SK-N-SH (cell line): ENCODE data around the gene EPHB2. TPM values are rescaled to one million over a fixed set of nuclear protein-coding genes. Genes with fewer than 3 reads are reported as not detected.

Experiments
- CTCF ChIA-PET: fragments of 300-600, 350-600 bp; formaldehyde crosslinking; extraction: SDS; loops from one replicate; lab custom pipeline; 2021; lab: Yijun Ruan, JAX
- POLR2A ChIA-PET: fragments of 350-600 bp; sonication (Branson Sonifier 250); formaldehyde crosslinking; extraction: SDS; loops from one replicate; lab custom pipeline; 2020; ENCODE audit warnings: antibody characterized with exemption, inconsistent platforms; lab: Yijun Ruan, JAX
- DNase-seq: peaks from one replicate; pipeline ENCODE4 v3.0.0; 2012
- H2AFZ ChIP-seq: fragments of 200-600 bp; sonication (generic); 2 replicates; pipeline ENCODE4 v1.8.1; 2016; ENCODE audit warnings: antibody characterized with exemption, mild to moderate bottlenecking, low read depth
- H3F3A ChIP-seq: fragments of 200-600 bp; sonication (generic); replicated peaks from 2 replicates; pipeline ENCODE3; 2016; ENCODE audit warnings: antibody characterized with exemption, mild to moderate bottlenecking; ENCODE audit not compliant: insufficient read depth
- H3K27ac ChIP-seq, 2 experiments: fragments of 200-500 bp in 1 of 2; fragments of 200-600 bp in 1 of 2; sonication (Bioruptor generic) in 1 of 2; sonication (generic), shearing (Covaris generic) in 1 of 2; 2 replicates each; pipeline versions ENCODE4 v1.5.1 to v1.6.1; 2014 to 2016; ENCODE audit warnings: low read depth in 2 of 2, inconsistent platforms in 1 of 2, low read length in 1 of 2, mild to moderate bottlenecking in 1 of 2, mixed read lengths in 1 of 2
- H3K27me3 ChIP-seq: fragments of 200-600 bp; sonication (generic), shearing (Covaris generic); 2 replicates; pipeline ENCODE4 v1.6.1; 2016; ENCODE audit warnings: mixed run types; ENCODE audit not compliant: insufficient read depth
- H3K36me3 ChIP-seq, 2 experiments: fragments of 200-500 bp in 1 of 2; fragments of 200-600 bp in 1 of 2; sonication (Bioruptor generic) in 1 of 2; sonication (generic) in 1 of 2; replicated peaks in 1 of 2; 2 replicates each; pipeline versions ENCODE3 to v1.5.1; 2014 to 2016; ENCODE audit warnings: low read length in 1 of 2, mild to moderate bottlenecking in 1 of 2; ENCODE audit not compliant: insufficient read depth in 2 of 2, control insufficient read depth in 1 of 2
- H3K4me1 ChIP-seq, 2 experiments: fragments of 200-500 bp in 1 of 2; fragments of 200-600 bp in 1 of 2; sonication (Bioruptor generic) in 1 of 2; sonication (generic), shearing (Covaris generic) in 1 of 2; 2 replicates each; pipeline versions ENCODE4 v1.5.1 to v1.6.1; 2014 to 2016; ENCODE audit warnings: low read depth in 1 of 2, low read length in 1 of 2, mixed run types in 1 of 2; ENCODE audit not compliant: insufficient read depth in 2 of 2, control insufficient read depth in 1 of 2
- H3K4me2 ChIP-seq: fragments of 200-600 bp; sonication (generic), shearing (Covaris generic); 2 replicates; pipeline ENCODE4 v1.6.1; 2017; ENCODE audit warnings: mixed run types
- H3K4me3 ChIP-seq, 2 experiments: fragments of 200-500 bp in 1 of 2; fragments of 200-600 bp in 1 of 2; sonication (Bioruptor generic) in 1 of 2; sonication (generic), shearing (Covaris generic) in 1 of 2; 2 replicates each; pipeline versions ENCODE4 v1.5.1 to v1.8.1; 2014 to 2016; ENCODE audit warnings: low read depth in 2 of 2, inconsistent platforms in 1 of 2, low read length in 1 of 2, mild to moderate bottlenecking in 1 of 2, mixed read lengths in 1 of 2, moderate library complexity in 1 of 2
- H3K79me2 ChIP-seq: fragments of 200-600 bp; sonication (generic); 2 replicates; pipeline ENCODE4 v1.8.1; 2017; ENCODE audit warnings: mild to moderate bottlenecking; ENCODE audit not compliant: insufficient read depth
- H3K9ac ChIP-seq: fragments of 200-600 bp; sonication (generic); 2 replicates; pipeline ENCODE4 v1.6.1; 2017; ENCODE audit warnings: mixed run types
- H3K9me2 ChIP-seq: fragments of 200-600 bp; sonication (generic); 2 replicates; pipeline ENCODE4 v1.6.1; 2017; ENCODE audit warnings: mixed run types
- H3K9me3 ChIP-seq: fragments of 200-600 bp; sonication (generic); 2 replicates; pipeline ENCODE4 v1.6.1; 2017; ENCODE audit warnings: mixed run types, mild to moderate bottlenecking, moderate library complexity
- H4K20me1 ChIP-seq: fragments of 200-600 bp; sonication (generic); 2 replicates; pipeline ENCODE4 v1.6.1; 2017; ENCODE audit warnings: mild to moderate bottlenecking, mixed run types; ENCODE audit not compliant: insufficient read depth
- CHD2 ChIP-seq: fragments of 150-350 bp; IDR thresholded peaks from 2 replicates; pipeline ENCODE4 v1.6.1; 2018; ENCODE audit warnings: low read length; ENCODE audit not compliant: partially characterized antibody
- CTCF ChIP-seq: fragments of 200-600 bp; sonication (generic); IDR thresholded peaks from 2 replicates; pipeline ENCODE4 v1.6.1; 2017; ENCODE audit warnings: antibody characterized with exemption, mild to moderate bottlenecking, moderate library complexity
- GABPA ChIP-seq: IDR thresholded peaks from 2 replicates; pipeline ENCODE4 v1.4.0; 2012; ENCODE audit warnings: low read depth, mild to moderate bottlenecking
- GATA2 ChIP-seq: sonication (generic); formaldehyde crosslinking; IDR thresholded peaks from 2 replicates; pipeline ENCODE4 v1.5.0; 2020; ENCODE audit warnings: mild to moderate bottlenecking, missing genetic modification reagents
- IRF3 ChIP-seq: fragments of 150-350 bp; IDR thresholded peaks from 2 replicates; pipeline ENCODE4 v1.6.1; 2016; ENCODE audit warnings: mild to moderate bottlenecking, low read depth, low read length
- MEF2A ChIP-seq: IDR thresholded peaks from 2 replicates; pipeline ENCODE4 v1.4.0; 2012; ENCODE audit warnings: low read depth, borderline replicate concordance
- MXI1 ChIP-seq: IDR thresholded peaks from 2 replicates; pipeline ENCODE4 v1.6.1; 2012; ENCODE audit warnings: mild to moderate bottlenecking, low read depth, low read length, improper control_type of control experiment
- NRF1 ChIP-seq: IDR thresholded peaks from 2 replicates; pipeline ENCODE4 v1.6.1; 2012; ENCODE audit warnings: low read depth, mild to moderate bottlenecking, low read length
- PBX3 ChIP-seq: IDR thresholded peaks from 2 replicates; pipeline ENCODE4; 2012
- POLR2AphosphoS5 ChIP-seq: IDR thresholded peaks from 2 replicates; pipeline ENCODE4 v1.6.1; 2012; ENCODE audit warnings: low read depth, low read length
- RCOR1 ChIP-seq: fragments of 150-350 bp; IDR thresholded peaks from 2 replicates; pipeline ENCODE4 v1.6.1; 2017; ENCODE audit warnings: antibody characterized with exemption, low read length
- REST ChIP-seq: IDR thresholded peaks from 2 replicates; pipeline ENCODE4 v1.6.1; 2012; ENCODE audit warnings: mild to moderate bottlenecking, low read depth, low read length, moderate library complexity
- RXRA ChIP-seq: IDR thresholded peaks from 2 replicates; pipeline ENCODE4 v1.4.0; 2012; ENCODE audit warnings: low read depth, mild to moderate bottlenecking, borderline replicate concordance
- TAF1 ChIP-seq: IDR thresholded peaks from 2 replicates; pipeline ENCODE4 v1.6.1; 2012; ENCODE audit warnings: low read depth, mild to moderate bottlenecking, low read length, moderate library complexity, borderline replicate concordance
- USF1 ChIP-seq: IDR thresholded peaks from 2 replicates; pipeline ENCODE4 v1.4.0; 2012; ENCODE audit warnings: low read depth, borderline replicate concordance
- USF2 ChIP-seq: fragments of 150-350 bp; IDR thresholded peaks from 2 replicates; pipeline ENCODE4 v1.6.1; 2017; ENCODE audit warnings: antibody characterized with exemption, low read length, low read depth, borderline replicate concordance
- YY1 ChIP-seq: IDR thresholded peaks from 2 replicates; pipeline ENCODE4 v1.4.0; 2012; ENCODE audit warnings: low read depth, mild to moderate bottlenecking
- ZBTB33 ChIP-seq: IDR thresholded peaks from 2 replicates; pipeline ENCODE4 v1.4.0; 2012; ENCODE audit warnings: low read depth, borderline replicate concordance
- WGBS: methylation state at CpG from one replicate; pipeline ENCODE4 v1.1.6; 2017; ENCODE audit warnings: low lambda C conversion rate; 5-methylcytosine and 5-hydroxymethylcytosine counted together
- polyA plus RNA-seq, 3 experiments: library from polyadenylated mRNA; depleted of rRNA; stranded (reverse); fragments of >200 nt; gene quantifications; 2 replicates each; pipeline ENCODE4 v1.2.3, GENCODE V29; 2012

EPHB2 gene
- polyA plus RNA-seq, 1 of the 3 experiments (the other 2 are of a cell fraction): 25.2 TPM

GRCh38 chr1:22915231-22915630 is 204.6 kb downstream of the EPHB2 start (continued):
- no peak for TF ChIP-seq REST
- no peak for TF ChIP-seq MXI1
- TF ChIP-seq RCOR1: no peak
- no peak for TF ChIP-seq MEF2A
- TF ChIP-seq, all 33 proteins: peak for 0

GRCh38 chr1:22915816-22916470 is 205.3 kb downstream of the EPHB2 start:
- no peak overlapping the region for H2AFZ ChIP-seq
- H3K79me2 ChIP-seq: no peaks in the 10 kb centered on the region
- no peaks in the 10 kb centered on the region for H3K9me2 ChIP-seq
- H3K27me3 ChIP-seq: no peaks in the 10 kb centered on the region
- H4K20me1 ChIP-seq: no peaks in the 10 kb centered on the region
- ChIA-PET POLR2A (no interaction called here), CTCF (interaction anchor here (0.8 to 2.6 kb wide), 5 partner anchors 12 to 212 kb away, joined by 3 to 14 read pairs (median 5); no protein-coding TSS in a partner anchor)
- H3K27ac ChIP-seq: no peak overlapping the region
- peaks cover 0 to 6% of the 10 kb centered on the region in 2 experiments for H3K36me3 ChIP-seq
- no peak overlapping the region for H3K4me3 ChIP-seq
- H3K9ac ChIP-seq: no peak overlapping the region
- H3K9me3 ChIP-seq: no peaks in the 10 kb centered on the region
- no peaks in the 10 kb centered on the region for H3K4me1 ChIP-seq
- no peak overlapping the region for H3K4me2 ChIP-seq
- 91% methylated on average over 11 of the region's 15 CpGs for WGBS
- no peaks in the 10 kb centered on the region for H3F3A ChIP-seq
- no peak for DNase-seq
- no peak for TF ChIP-seq GATA2 (CRISPR knock-in tag)
- TF ChIP-seq RCOR1: no peak
- TF ChIP-seq IRF3: no peak
- no peak for TF ChIP-seq USF1
- TF ChIP-seq ZBTB33: no peak
- no peak for TF ChIP-seq CTCF
- TF ChIP-seq CHD2: no peak
- no peak for TF ChIP-seq PBX3
- TF ChIP-seq USF2: no peak
- TF ChIP-seq YY1: no peak
- TF ChIP-seq MXI1: no peak
- TF ChIP-seq POLR2AphosphoS5: no peak
- no peak for TF ChIP-seq GABPA
- TF ChIP-seq NRF1: no peak
- no peak for TF ChIP-seq TAF1
- TF ChIP-seq RXRA: no peak
